Measurements from ENCODE around the gene TTC21B. TPM values are rescaled to one million over a fixed set of nuclear protein-coding genes. Genes with fewer than 3 reads are reported as not detected.

Gene TTC21B
- total RNA-seq, 4 donors from 2014 or later, result 19.9 to 37.0 (median 22.9) TPM

DNA sequence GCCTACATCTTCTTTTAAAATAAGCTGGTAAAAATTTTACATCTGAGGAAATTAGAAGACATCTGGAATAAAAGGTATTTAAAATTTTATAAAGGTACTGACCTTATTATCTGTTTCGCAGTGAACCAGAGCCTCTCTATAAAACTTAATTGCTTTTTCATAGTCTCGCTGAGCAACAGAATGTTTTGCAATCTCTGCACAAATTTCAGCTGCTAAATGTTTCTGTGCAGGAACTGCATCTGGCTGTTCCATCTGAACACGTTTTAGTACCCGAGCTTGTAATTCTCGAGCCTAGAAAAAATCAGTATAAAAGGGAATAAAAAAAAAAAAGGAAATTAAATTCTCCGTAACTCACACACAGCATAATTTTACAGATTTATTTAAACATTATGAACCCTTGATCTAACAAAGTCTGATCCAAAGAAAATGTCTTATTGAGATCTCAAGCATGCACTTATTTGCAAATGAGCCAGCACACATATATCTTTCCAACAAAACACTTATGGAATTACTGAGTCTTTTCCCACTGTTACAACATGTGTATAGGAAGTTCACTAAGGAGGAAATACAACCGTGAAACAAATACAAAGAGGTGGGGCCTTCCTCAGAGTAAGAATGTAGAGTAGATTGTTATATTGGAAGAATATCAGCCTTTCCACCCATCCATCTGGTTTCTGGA is 51.8 kb downstream of the TTC21B start:
- peaks cover 42 to 70% (median 57%) of the 10 kb centered on the region in 4 donors for H3K36me3 ChIP-seq
- WGBS, result 74% methylated on average over 7 of the region's 7 CpGs
- no peak for DNase-seq (ENCODE audit: extremely low spot score)

DNA sequence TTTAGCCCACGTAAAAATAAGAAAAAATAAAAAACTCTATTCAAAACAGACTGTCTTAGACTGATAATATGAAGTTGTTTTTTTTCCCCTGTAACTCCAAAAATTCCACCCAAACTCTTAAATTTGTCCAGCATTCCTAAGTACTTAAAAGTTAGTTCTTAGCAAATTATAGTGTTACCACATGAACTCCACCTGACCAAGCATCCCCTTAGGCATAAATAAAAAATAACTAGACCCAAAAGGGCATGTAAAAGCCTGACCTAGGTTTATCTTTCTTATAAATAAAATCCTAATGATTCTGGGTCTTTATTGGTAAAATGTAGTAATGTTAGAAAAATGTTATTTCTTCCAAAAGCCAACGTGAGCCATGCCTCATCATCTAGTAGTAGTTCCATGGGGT is 54.3 kb downstream of the TTC21B start:
- 93% methylated on average over 2 of the region's 2 CpGs for WGBS
- H3K9me3 ChIP-seq, result no peaks in the 10 kb centered on the region
- no peaks in the 10 kb centered on the region for H3K27me3 ChIP-seq
- H3K36me3 ChIP-seq, result peaks cover 50 to 73% (median 58%) of the 10 kb centered on the region in 4 donors
- no peak overlapping the region for H3K4me3 ChIP-seq
- TF ChIP-seq, protein P1, sequence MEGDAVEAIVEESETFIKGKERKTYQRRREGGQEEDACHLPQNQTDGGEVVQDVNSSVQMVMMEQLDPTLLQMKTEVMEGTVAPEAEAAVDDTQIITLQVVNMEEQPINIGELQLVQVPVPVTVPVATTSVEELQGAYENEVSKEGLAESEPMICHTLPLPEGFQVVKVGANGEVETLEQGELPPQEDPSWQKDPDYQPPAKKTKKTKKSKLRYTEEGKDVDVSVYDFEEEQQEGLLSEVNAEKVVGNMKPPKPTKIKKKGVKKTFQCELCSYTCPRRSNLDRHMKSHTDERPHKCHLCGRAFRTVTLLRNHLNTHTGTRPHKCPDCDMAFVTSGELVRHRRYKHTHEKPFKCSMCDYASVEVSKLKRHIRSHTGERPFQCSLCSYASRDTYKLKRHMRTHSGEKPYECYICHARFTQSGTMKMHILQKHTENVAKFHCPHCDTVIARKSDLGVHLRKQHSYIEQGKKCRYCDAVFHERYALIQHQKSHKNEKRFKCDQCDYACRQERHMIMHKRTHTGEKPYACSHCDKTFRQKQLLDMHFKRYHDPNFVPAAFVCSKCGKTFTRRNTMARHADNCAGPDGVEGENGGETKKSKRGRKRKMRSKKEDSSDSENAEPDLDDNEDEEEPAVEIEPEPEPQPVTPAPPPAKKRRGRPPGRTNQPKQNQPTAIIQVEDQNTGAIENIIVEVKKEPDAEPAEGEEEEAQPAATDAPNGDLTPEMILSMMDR (IDR thresholded peaks at IDR 0.05), result no peak
- no peak for TF ChIP-seq POLR2A (IDR thresholded peaks at IDR 0.05; ENCODE audit: low read depth)
- TF ChIP-seq POLR2AphosphoS5 (IDR thresholded peaks at IDR 0.05), result no peak
- TF ChIP-seq EP300 (IDR thresholded peaks at IDR 0.05), result no peak
- H3K27ac ChIP-seq (replicated peaks in 1 of 4), result no peak overlapping the region
- no peak for DNase-seq (ENCODE audit: extremely low spot score)
- H3K4me1 ChIP-seq, result peaks cover 0 to 11% (median 9%) of the 10 kb centered on the region in 4 donors
- intact Hi-C loops (cut with DNase I), result no loop called here

More for the DNA sequence above, 51.8 kb downstream of the TTC21B start:
- Histone ChIP-seq H3K4me1 (peaks cover 0 to 11% (median 9%) of the 10 kb centered on the region in 4 donors), H3K27ac (replicated peaks in 1 of 4) (no peak overlapping the region), H3K9me3 (no peaks in the 10 kb centered on the region), H3K4me3 (no peak overlapping the region), H3K27me3 (no peaks in the 10 kb centered on the region)
- intact Hi-C loops (cut with DNase I), result no loop called here
- TF ChIP-seq, protein P1 (IDR thresholded peaks at IDR 0.05), result no peak

DNA sequence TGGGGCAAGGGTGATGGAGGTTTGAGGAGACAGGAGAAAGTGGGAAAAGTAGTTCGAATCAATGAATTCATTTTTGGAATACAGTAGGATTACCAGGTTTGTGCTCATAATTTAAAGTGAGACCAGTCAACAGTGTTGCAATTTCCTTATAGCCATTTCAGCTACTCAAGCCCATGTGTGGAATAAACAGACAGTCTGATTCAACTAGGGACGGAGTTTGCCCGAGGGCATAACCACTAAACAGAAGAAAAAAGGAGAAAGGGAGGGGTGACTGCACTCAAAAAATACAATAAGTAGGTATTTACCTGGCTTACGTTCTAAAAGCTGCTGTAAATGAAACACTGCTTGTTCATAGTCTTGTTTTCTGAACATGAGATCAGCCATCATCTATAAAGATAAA is 55.2 kb downstream of the TTC21B start:
- intact Hi-C loops (cut with DNase I), result no loop called here
- Histone ChIP-seq H3K4me3 (no peak overlapping the region), H3K9me3 (no peaks in the 10 kb centered on the region), H3K27me3 (no peaks in the 10 kb centered on the region), H3K4me1 (peaks cover 0 to 11% (median 9%) of the 10 kb centered on the region in 4 donors), H3K27ac (replicated peaks in 1 of 4) (no peak overlapping the region), H3K36me3 (peaks cover 50 to 79% (median 65%) of the 10 kb centered on the region in 4 donors)
- TF ChIP-seq, protein P1 (IDR thresholded peaks at IDR 0.05), result no peak
- TF ChIP-seq POLR2A (IDR thresholded peaks at IDR 0.05; ENCODE audit: low read depth), result no peak
- TF ChIP-seq EP300 (IDR thresholded peaks at IDR 0.05), result no peak
- no peak for TF ChIP-seq POLR2AphosphoS5 (IDR thresholded peaks at IDR 0.05)
- WGBS, result 71% methylated on average over 4 of the region's 4 CpGs
- no peak for DNase-seq (ENCODE audit: extremely low spot score)

DNA sequence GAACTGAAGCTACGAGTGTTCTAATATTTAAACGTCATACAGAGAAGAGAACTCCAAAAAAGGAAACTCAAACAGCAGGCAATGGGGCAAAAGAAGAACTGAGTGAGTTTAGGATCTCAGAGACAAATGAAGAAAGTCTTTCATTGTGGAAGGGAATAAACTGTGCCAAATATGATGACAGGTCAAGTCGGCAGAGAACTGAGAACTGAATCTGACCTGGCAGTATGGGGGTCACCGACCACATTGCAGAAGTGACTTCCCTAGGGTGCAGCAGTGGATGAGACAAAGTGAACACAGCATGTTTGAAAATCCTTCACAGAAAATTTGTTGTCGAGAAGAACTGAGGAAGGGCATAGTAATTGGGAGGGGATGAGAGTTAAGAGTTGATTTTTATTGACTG is 55.9 kb downstream of the TTC21B start:
- Histone ChIP-seq H3K9me3 (no peaks in the 10 kb centered on the region), H3K27ac (replicated peaks in 1 of 4) (no peak overlapping the region), H3K36me3 (peaks cover 50 to 82% (median 66%) of the 10 kb centered on the region in 4 donors), H3K27me3 (no peaks in the 10 kb centered on the region), H3K4me1 (peaks cover 0 to 8% (median 3%) of the 10 kb centered on the region in 4 donors), H3K4me3 (no peak overlapping the region)
- DNase-seq (ENCODE audit: extremely low spot score), result no peak
- 57% methylated on average over 5 of the region's 5 CpGs for WGBS
- intact Hi-C loops (cut with DNase I), result no loop called here
- TF ChIP-seq POLR2A (IDR thresholded peaks at IDR 0.05; ENCODE audit: low read depth) (no peak), EP300 (IDR thresholded peaks at IDR 0.05) (no peak), POLR2AphosphoS5 (IDR thresholded peaks at IDR 0.05) (no peak)
- TF ChIP-seq, protein P1 (IDR thresholded peaks at IDR 0.05), result no peak

DNA sequence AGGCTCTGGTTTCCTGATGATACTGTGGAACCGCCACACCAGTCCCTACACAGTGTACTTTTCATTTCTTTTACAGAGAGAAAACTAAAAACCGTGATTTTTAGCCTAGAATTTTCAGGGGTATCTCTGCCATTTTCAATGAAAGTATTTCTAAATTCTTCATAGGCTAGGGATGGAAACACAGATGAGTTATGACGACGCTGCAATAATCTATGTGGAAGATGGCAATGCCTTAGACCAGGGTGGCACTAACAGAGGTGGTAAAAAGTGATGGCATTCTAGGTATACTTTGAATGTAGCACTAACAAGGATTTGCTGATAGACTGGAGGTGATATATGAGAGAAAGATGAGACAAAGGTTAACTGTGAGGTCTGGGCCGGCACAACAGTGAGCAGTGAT is 56.5 kb downstream of the TTC21B start:
- intact Hi-C loops (cut with DNase I), result no loop called here
- no peaks in the 10 kb centered on the region for H3K27me3 ChIP-seq
- 95% methylated on average over 5 of the region's 5 CpGs for WGBS
- H3K27ac ChIP-seq (replicated peaks in 1 of 4), result no peak overlapping the region
- peaks cover 50 to 89% (median 66%) of the 10 kb centered on the region in 4 donors for H3K36me3 ChIP-seq
- peaks cover 0 to 1% (median under 1%) of the 10 kb centered on the region in 4 donors for H3K4me1 ChIP-seq
- DNase-seq (ENCODE audit: extremely low spot score), result no peak
- H3K9me3 ChIP-seq, result no peaks in the 10 kb centered on the region
- no peak for TF ChIP-seq POLR2A (IDR thresholded peaks at IDR 0.05; ENCODE audit: low read depth)
- TF ChIP-seq, protein P1 (IDR thresholded peaks at IDR 0.05), result no peak
- no peak for TF ChIP-seq EP300 (IDR thresholded peaks at IDR 0.05)
- TF ChIP-seq POLR2AphosphoS5 (IDR thresholded peaks at IDR 0.05), result no peak
- no peak overlapping the region for H3K4me3 ChIP-seq
